Epithelial cell of esophagus (primary cell): ENCODE results near the gene DEFB118.

Source experiments
- DNase-seq: peaks from one replicate; pipeline ENCODE4 v3.0.0; 2010; ENCODE audit warnings: low read depth
- H3K4me3 ChIP-seq: 2 replicates; pipeline ENCODE4 v1.5.1; 2011; ENCODE audit warnings: mild to moderate bottlenecking, low read length, control low read depth
- TF ChIP-seq, protein P1 (sequence below): IDR thresholded peaks from 2 replicates; pipeline ENCODE4 v1.5.1; 2011; ENCODE audit warnings: low read depth, mild to moderate bottlenecking, low read length, control low read depth, inconsistent platforms; ENCODE audit not compliant: insufficient read depth; ENCODE audit errors: missing control alignments

DEFB118 gene

DNA sequence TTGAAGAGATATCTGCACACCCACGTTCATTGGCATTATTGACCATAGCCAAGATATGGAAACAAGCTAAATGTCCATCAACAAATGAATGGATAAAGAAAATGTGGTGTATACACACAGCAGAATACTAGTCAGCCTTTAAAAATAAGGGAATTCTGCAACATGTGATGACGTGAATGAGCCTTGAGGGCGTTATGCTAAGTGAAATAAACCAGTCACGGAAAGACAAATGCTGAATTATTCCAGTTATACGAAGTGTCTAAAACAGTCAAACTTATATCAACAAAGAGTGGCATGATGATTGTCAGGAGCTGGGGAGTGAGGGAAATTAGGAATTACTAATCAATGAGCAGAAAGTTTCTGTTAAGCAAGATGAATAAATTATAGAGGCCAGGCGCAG, 46.0 kb downstream of the DEFB118 start:
- TF ChIP-seq, protein P1, sequence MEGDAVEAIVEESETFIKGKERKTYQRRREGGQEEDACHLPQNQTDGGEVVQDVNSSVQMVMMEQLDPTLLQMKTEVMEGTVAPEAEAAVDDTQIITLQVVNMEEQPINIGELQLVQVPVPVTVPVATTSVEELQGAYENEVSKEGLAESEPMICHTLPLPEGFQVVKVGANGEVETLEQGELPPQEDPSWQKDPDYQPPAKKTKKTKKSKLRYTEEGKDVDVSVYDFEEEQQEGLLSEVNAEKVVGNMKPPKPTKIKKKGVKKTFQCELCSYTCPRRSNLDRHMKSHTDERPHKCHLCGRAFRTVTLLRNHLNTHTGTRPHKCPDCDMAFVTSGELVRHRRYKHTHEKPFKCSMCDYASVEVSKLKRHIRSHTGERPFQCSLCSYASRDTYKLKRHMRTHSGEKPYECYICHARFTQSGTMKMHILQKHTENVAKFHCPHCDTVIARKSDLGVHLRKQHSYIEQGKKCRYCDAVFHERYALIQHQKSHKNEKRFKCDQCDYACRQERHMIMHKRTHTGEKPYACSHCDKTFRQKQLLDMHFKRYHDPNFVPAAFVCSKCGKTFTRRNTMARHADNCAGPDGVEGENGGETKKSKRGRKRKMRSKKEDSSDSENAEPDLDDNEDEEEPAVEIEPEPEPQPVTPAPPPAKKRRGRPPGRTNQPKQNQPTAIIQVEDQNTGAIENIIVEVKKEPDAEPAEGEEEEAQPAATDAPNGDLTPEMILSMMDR: no peak
- no peak for DNase-seq
- no peak overlapping the region for H3K4me3 ChIP-seq

DNA sequence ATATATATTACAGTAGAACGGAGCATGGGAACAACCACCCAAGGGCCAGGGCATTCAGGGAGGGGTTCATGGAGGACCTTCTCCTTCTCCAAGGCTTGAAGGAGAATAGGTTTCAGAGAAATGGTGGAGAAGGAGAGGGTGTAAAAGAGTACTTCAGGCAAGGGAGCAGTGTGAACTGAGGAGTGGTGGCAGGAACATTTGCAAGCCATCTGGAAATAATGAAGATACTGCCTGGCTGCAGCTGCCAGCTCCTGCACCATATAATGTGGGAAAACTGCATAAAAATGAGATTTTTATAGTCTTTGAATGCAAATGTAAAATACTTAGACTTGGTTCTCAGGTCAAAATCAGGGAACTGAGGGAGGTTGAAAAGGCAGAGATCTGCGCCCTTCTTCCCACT, 47.3 kb downstream of the DEFB118 start:
- H3K4me3 ChIP-seq: no peak overlapping the region
- DNase-seq: no peak
- TF ChIP-seq, protein P1: no peak

DNA sequence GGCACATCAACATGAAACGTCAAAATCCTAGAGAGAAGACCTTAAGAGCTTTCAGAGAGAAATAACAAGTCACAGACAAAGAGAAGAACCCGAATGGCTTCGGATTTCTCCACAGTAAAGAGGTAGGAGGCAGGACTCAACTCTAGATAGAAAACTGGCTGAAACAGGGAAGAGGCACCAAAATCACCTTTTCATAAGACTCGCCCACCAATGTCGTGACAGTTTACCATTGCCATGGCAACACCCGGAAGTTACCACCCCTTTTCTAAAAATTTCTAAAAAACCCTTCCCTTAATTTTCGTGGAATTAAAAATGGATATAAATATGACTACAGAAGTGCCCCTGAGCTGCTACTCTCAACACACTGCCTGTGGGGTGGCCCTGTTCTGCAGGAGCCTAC, 49.9 kb downstream of the DEFB118 start:
- DNase-seq: no peak
- TF ChIP-seq, protein P1: no peak

More for the DNA sequence above, 49.9 kb downstream of the DEFB118 start:
- H3K4me3 ChIP-seq: no peak overlapping the region
